AG10803 (cell line): Measurements from ENCODE around the gene TP53TG5.

Source experiments
- DNase-seq: peaks from one replicate; pipeline ENCODE4 v3.0.0; 2010; ENCODE audit warnings: low read depth
- H3K4me3 ChIP-seq: 2 replicates; pipeline ENCODE4 v1.5.1; 2011; ENCODE audit warnings: mild to moderate bottlenecking, low read length, control low read depth
- TF ChIP-seq, protein P1 (sequence below): conservative IDR thresholded peaks from 2 replicates; pipeline ENCODE4 v1.5.1; 2011; ENCODE audit warnings: mild to moderate bottlenecking, low read length, control low read depth, inconsistent platforms

The TP53TG5 gene

DNA sequence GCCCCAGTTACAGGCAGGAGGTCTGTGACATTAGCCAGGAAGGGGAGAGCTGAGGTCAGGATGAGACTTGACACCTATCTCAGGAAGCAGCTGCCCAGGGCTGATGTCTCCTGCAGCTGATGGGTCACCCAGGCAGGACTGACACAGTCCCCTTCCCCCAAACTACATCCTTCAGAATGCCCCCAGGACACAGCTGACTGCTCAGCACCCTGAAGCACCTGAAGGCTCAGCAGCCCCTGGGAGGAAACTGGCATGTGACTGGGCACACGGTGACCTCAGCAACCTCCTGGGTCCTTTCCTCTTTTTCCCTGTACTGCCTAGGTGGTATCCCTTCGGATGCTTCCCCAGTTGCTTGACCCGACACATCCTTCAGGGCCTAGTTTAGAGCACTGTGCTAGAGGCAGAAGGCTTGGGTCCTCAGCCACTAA is 31.8 kb downstream of the TP53TG5 start:
- TF ChIP-seq, protein P1, sequence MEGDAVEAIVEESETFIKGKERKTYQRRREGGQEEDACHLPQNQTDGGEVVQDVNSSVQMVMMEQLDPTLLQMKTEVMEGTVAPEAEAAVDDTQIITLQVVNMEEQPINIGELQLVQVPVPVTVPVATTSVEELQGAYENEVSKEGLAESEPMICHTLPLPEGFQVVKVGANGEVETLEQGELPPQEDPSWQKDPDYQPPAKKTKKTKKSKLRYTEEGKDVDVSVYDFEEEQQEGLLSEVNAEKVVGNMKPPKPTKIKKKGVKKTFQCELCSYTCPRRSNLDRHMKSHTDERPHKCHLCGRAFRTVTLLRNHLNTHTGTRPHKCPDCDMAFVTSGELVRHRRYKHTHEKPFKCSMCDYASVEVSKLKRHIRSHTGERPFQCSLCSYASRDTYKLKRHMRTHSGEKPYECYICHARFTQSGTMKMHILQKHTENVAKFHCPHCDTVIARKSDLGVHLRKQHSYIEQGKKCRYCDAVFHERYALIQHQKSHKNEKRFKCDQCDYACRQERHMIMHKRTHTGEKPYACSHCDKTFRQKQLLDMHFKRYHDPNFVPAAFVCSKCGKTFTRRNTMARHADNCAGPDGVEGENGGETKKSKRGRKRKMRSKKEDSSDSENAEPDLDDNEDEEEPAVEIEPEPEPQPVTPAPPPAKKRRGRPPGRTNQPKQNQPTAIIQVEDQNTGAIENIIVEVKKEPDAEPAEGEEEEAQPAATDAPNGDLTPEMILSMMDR = no peak
- no peak for DNase-seq
- H3K4me3 ChIP-seq = peak overlapping the region; percentile 97

DNA sequence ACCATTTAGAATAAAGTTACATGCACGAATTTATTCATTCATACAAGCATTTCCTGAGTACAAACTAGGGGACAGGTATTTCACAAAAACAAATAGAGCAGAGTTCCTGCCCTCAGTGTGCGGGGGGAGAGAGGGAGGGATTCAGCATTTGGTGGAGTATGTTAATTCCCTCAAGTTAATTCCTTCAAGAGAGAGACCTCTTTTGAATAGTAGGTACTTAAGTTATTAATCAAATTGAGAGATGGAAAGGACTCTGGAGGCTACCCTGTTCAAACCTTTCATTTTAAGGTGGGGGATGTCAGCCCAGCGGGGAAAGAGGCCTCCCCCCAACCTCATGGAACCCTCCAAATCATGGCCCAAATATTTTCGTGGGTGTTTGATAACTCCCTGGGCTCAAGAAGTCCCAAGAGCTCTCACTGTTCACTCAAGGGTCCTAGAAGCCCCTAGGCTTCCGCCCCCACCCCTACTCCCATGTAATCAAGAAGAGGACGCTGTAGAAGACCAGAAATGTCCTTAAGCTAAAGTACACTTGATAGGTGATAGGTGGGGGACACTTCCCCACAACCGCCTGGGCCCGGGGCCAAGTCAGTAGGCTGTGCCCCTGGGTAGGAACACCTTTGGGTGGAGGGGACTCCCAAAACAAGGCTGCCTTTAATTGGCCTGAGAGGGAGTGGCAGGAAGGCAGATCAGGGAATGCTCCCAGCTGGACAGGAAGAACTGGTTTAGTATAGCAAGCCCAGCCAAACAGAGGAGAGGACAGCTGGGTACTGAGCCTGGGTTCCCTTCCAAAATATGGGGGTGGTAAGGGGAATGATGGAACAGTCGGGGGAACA is 32.8 kb downstream of the TP53TG5 start:
- TF ChIP-seq, protein P1 = no peak
- DNase-seq = no peak
- peak overlapping the region; percentile 97 for H3K4me3 ChIP-seq

DNA sequence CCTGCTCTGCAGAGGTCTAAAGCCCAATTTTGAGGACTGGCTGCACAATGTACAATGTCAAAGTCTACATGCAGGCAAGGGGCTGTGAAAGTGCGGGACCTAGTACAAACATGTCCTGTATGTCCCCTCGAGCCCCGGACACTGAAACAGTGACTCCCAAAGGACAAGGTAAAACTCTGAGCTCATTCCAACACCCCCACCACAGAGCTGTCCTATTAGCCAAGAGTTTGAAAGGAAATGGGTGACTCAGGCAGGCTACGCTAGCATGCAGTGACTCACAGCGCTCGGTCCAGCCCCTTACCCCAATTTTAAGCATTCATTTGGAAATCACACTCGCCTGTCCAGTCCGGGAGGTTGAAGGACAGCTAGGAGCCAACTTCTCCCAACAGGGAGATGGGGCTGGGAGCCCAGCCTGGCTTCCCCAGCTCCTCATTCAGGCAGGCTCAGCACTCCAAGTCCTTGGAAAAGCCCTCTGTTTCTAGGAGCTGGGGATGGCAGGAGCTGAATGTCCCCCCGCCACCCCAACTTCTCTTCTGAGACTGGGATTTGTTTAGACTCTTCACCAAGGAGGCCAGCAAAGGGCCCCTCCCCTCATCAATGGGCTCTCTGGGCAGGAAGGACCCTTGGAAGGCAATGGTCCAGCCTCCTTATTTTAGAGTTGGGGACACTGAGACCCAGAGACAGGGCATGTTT is 33.8 kb downstream of the TP53TG5 start:
- peak overlapping the region; percentile 97 for H3K4me3 ChIP-seq
- TF ChIP-seq, protein P1 = no peak
- peak; percentile 86 for DNase-seq

DNA sequence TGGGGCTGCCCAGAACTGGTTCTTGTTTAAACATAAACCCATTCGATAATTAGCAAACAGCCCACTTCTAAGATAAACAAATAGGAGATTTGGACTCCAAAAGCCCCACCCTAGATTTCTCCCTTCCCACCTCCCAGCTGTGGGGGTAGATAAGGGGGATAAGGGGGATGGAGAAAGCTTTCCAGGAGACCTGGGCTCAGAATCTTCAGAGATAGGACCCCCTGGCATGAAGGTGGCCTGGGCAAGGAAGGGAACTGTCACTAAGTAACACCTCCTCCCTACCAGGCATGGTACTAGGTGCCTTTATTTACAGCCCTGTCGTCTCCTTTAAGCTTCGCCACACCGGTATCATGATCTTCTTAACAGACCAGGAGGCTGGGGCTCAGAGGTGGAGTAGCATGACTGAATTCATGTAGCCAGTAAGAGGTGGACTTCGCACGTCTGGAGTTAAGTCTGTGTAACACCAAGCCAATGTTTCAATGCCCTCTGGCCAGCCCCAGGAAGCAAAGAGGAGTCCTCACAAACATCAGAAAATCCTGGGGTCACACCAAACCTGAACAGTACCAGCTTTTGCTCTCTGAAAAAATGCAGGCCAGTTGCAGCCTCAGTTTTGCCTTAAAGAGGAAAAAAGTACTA is 34.5 kb downstream of the TP53TG5 start:
- H3K4me3 ChIP-seq = peak overlapping the region; percentile 97
- DNase-seq = no peak

DNA sequence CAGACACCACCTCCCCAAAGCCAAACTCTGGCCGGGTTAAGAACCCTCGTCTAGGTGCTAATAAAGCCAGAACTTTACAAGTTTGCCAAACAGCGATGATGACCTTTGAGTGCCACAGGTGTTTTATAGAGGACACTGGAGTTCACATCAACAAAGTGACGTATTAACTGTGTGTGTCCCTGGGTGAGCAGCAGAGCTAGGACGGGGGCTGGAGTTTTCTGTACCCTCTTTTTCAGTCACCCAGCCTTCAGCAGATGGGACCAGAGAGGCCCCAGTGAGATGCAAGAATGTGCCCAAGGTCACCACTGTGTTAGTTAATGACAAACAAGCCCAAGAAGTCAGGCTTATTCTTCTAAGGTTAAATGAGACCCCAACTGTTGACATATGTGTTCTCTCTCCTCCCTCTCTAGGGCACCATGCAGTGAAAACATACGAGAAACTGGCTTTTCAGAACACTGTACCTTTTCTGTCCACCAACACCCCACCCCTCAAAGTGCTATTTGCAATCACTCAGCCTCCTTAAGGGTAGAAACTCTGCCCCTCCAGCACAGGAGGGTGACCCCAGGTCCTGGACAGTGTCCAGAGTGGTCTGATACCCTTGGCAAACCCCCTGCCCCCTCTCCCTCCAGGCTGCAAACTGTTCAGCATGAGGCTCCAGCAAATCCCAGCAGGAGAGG is 35.1 kb downstream of the TP53TG5 start:
- DNase-seq = no peak
- peak overlapping the region; percentile 97 for H3K4me3 ChIP-seq

More for the DNA sequence above, 34.5 kb downstream of the TP53TG5 start:
- TF ChIP-seq, protein P1 = no peak

More for the DNA sequence above, 35.1 kb downstream of the TP53TG5 start:
- TF ChIP-seq, protein P1 = no peak
